Pons (tissue), 1 donor: ENCODE measurements around the gene LRCH1.

Experiments used
- DNase-seq: peaks from one replicate; pipeline ENCODE4 v3.0.0-alpha.2; 2016; ENCODE audit warnings: low spot score

The LRCH1 gene

GRCh38 chr13:46712524-46712923 is 159.6 kb downstream of the LRCH1 start:
- DNase-seq = no peak

DNA sequence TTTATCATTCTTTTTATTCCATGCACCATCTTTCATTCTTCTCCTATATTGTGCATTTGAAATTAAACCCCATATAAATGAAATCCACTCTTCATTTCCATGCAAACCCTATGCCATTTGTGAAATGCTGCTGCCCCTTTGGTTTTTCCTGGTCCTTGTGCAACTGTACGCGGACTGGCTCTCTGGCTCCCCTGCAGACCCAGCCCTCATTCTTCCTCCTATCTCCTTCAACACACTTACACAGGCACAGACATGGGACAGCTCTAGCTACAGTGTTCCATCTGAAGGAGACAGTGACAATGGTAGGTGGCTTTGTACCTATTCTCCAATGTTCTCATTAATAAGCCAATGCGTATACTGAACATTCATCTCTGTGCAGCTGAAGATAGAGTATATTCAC is 162.4 kb downstream of the LRCH1 start:
- no peak for DNase-seq

DNA sequence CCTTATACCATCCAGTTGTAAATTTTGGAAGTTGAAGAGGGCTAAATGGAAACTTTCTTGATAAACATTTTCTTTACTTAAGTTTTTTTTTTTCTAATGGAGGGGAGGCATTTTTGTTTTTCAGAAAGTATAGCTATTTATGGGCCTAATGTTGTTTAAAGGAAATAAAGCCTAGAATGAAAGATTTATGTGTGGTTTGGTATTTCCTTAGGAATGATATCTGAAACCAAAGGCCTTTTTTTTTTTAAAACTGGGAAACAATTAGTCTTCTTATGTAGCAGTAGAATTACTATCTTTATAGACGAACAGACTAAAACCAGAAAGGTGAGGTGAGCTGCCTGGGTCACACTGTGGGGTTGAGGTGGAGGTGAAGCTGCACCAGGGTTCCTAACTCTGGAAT is 163.9 kb downstream of the LRCH1 start:
- no peak for DNase-seq

GRCh38 chr13:46717275-46717674 is 164.3 kb downstream of the LRCH1 start:
- no peak for DNase-seq

DNA sequence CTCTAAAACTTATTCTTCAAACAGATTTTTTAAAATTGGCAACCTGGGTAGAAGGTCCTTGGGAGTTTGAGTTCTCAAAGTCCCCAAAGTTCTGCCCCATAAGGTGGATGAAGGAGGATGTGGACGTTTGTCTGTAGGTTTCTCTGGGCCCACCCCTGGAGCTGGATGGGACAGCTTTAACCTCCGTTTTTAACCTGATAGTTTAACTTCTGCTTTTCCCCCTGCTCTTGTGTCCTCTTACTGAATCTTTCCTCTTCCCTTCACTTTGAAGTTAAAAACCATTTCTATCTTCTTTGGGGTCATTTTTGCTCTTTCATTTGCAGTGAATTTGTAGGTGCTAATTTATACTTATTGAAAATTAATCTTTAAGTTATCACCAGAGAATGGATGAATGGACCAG is 164.9 kb downstream of the LRCH1 start:
- DNase-seq = no peak

- DNase-seq = no peak
Observed at GRCh38 chr13:46720189-46720588, 167.2 kb downstream of the LRCH1 start.

DNA sequence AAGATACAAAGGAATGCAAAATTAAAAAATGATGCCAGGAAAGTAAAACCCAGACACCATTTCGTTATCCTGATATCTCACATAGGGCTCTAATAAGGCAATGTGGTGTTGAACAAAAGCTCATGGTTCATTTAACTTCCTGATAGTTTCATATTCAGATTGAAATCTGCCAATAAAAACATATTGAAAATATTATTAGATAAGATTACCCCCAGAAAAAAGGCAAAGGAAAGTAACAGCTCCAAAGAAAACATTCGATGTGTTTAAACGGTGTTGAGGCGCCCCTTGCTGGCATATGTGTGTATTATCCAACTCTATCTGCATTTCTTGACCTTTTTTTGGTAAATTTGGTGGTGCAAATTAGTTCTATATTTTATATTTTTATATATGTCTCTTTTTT is 168.1 kb downstream of the LRCH1 start:
- peak; percentile 66 for DNase-seq

DNA sequence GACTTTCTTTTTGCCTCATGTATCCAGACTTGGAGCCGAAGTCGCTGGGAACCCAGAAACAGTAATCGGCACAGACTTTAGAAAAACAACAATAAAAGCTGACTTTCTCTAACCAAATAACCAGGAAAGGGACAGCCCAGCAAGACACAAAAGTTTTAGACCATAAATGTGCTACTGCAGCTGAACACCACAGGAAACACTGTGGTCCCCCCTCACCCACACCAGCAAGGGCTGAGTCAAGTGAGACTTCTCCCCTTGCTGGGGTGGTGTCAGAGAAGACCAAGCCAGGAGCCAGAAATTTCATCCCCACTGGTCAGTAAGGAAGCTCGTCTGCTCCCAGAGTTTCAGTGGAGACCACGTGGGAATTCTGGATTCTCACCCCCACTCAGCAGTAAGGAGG is 173.4 kb downstream of the LRCH1 start:
- no peak for DNase-seq

DNA sequence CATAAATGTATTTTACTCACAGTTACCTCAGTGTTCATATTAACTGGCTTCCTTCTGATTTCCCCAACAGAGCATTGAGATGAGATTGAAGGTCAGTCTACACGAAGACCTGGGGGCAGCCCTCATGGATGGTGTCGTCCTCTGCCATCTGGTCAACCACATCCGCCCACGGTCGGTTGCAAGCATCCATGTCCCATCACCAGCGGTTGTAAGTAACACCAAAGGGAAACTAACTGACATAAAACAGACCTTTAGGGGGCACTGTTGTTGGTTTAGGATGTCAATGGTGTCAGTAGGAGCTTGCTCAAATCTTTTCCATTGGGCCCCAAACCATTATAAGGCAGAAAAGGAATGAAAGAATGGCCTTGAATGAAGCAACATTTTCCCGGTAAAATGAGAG is 175.8 kb downstream of the LRCH1 start:
- no peak for DNase-seq

GRCh38 chr13:46731535-46731934 is 178.6 kb downstream of the LRCH1 start:
- DNase-seq = no peak

DNA sequence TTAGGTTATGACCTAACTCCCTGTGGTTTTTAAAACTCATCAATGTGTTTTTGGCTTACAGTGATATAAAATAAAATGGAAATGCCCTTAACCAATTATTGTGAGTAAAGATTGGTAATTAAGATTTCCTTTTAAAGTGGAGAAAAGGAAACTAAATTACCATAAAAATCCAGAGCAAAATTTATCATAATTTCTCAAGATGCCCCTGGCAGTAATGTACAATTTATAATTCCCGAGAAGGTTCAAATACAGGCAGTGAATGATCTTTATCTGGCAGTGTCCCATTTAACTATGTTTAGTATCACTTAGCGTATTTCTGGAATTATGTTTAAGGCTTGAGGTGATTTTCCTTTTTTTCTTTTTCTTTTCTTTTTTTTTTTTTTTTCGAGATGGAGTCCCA is 182.5 kb downstream of the LRCH1 start:
- DNase-seq = no peak

DNA sequence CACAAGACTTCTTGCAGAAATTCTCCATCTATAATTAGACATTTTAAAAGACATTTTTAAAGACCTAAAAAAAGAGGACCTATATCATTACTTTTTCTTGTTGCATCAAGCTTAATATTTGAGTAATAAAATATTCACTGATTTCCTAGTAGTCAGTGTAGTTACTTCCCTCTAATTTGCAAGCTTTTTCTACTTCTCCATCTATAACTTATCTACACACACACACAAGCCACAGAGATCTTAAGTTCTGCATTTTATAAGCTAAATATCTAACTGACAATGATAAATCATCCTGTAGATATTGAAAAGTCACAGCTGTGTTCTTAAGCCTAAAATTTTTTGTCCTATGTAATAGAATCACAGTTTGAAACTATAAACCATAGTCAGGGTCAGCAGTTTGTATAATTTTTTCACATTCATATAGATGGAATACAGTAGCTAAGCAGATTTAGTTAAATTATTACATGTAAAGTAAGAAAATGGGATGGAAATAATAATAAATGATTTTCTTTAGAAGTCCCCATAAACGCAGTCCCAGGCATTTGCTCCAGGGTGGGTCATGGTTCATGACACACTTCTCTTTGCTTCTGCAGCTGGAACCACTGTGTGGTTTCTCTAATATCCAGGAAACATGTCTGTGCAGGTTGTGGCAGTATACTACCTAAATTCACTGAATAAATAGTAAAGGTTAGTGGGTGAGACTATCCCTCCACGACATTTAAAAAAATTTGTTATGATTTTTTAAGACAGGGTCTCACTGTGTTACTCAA is 183.8 kb downstream of the LRCH1 start:
- no peak for DNase-seq

GRCh38 chr13:46738055-46738454 is 185.1 kb downstream of the LRCH1 start:
- DNase-seq = no peak

- no peak for DNase-seq
Observed at GRCh38 chr13:46738766-46739165, 185.8 kb downstream of the LRCH1 start.

DNA sequence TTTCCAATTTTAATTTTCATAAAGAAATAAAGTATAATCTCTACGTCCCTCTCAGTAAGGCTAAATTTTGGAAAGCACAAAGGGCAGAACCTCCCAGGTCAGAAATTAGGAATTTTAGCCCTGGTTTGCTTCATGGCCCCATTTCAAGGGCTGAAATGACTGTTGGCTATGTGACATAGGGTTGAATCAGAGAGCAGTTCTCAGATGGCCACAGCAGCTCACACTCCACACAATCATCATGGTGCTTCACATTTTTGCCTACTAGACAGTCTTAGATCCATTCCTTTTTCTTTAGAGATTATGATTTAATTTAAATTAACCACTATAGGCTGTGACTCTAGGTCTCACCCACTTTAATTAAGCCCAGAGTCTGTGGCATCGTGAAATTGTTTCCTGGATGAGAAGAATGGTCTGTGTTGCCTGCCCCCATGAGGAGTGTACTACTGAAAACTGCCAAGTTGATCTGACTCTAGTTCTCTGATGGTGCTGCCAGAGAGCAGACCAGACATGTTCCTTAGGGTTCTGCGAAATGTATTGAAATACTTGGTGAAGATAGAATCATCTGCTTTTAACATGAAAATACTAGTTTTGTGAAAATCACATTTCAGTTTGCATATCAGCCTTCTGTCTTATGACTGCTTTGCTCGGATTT is 186.6 kb downstream of the LRCH1 start:
- no peak for DNase-seq

DNA sequence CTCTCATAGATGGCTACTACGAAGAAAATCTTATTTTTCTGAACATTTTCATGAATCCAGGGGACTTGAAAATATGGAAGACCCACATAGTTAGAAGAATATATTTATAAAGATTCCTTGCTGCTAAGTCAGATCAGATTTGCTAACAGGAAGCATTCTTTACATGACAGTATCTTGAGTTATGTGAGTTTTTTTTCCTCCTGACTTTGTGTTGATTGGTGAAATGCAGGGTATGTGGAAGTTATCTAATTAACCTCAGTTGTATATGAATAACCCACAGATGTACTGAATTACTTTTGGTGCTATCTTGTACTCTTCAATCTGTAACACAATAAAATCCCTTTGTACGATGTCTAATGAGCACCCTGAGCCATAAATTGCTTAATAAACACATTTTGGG is 190.2 kb downstream of the LRCH1 start:
- no peak for DNase-seq

- DNase-seq = no peak
Observed at GRCh38 chr13:46745062-46745461, 192.1 kb downstream of the LRCH1 start.

DNA sequence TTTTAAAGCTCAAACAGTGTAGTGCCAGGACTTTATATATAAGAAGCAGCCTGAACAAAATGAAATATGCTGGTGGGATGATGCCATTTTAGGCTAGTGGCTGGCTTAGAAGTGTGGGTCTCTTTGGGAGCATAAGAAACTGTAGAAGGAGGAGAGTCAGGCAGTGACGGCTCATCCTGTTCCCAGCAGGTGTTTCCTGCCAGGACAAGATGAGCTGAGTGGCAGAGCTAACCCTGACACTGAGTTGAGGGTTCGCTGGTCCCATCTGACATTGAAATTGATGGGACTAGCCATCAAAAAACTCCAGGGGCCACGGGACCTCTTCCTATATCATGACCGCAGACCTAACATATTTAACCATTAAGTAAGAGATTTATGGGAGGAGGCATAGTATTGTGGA is 192.7 kb downstream of the LRCH1 start:
- DNase-seq = no peak

DNA sequence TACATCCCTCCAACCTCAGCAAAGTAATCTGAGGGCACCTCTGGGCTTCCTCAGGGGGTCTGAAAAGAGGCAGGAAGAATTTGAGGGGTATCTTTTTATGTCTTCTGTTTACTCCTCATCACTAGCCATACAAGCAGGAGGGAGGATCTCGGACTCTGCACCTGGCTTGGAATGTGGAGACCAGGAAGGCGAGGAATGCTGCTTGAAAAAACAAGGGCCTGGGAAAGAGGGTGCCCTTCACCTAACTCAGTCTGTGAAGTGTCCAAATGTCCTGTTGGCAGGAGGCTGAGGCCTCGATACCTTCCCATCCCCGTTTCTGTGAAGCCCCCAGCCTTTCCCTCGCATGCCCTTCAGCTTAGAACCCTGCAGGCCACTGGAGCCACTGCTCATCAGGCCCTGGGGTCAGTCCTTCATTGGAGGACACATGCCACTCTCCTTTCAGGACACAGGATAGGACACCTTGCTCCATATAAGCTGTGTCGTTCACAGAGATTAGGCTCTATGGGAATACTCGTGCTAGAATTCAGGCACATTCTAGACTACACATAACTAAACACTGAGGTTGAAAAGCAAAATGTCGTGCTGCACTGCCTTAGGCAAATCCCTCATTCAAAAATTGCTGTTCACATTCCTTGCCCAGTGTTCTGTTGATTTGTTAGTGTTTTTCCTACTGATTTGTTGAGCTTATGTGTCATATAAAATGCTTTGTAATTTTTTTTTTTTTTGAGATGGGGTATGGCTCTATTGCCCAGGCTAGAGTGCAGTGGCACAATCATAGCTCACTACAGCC is 194.3 kb downstream of the LRCH1 start:
- DNase-seq = no peak

- no peak for DNase-seq
Observed at GRCh38 chr13:46748300-46748699, 195.3 kb downstream of the LRCH1 start.

DNA sequence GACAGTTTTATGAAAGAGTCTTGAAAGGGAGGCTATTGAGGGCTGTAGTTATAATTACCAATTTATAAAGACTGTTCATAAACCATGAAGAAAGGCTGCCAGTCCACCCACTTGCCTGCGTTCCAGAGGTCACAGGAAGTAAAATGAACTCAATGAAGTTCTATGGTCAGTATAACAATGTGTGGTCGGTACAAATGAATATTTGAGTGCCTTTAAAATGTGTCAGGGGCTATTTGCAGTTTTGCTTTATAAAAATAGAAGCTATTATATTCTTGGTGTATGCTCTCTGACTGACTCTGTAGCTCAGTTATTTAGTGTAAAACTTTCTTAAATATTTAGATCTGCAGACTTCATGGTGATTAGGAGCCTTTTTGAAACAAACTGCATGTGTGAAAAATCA is 197.0 kb downstream of the LRCH1 start:
- no peak for DNase-seq

- DNase-seq = peak; percentile 50
Observed at GRCh38 chr13:46751811-46752635, 199.1 kb downstream of the LRCH1 start.
